HepG2 (cell line): ENCODE results near the gene METTL6. TPM values are rescaled to one million over a fixed set of nuclear protein-coding genes. Genes with fewer than 3 reads are reported as not detected.

Experiments used
- ATAC-seq: fragments of 200-7000 bp; cut with Tn5 transposase; 3 replicates; pipeline ENCODE4 v1.9.1; 2020; ENCODE audit warnings: mild to moderate bottlenecking, moderate library complexity
- BruUV-seq: library from RNA; stranded (reverse); fragments of 400-500 nt; replicated peaks from 2 replicates; lab custom pipeline; 2021; lab: Mats Ljungman, UMichigan
- CTCF ChIA-PET: fragments of 300-600 bp; formaldehyde crosslinking; extraction: SDS; loops from one replicate; lab custom pipeline; 2021; ENCODE audit warnings: low total read pairs, inconsistent platforms, low intra/inter-chr PET ratio; lab: Yijun Ruan, JAX
- POLR2A ChIA-PET: fragments of 350-600 bp; sonication (Branson Sonifier 250); formaldehyde crosslinking; loops from one replicate; lab custom pipeline; 2020; ENCODE audit warnings: antibody characterized with exemption, inconsistent platforms; lab: Yijun Ruan, JAX
- DNase-seq: peaks from one replicate; pipeline ENCODE4 v3.0.0-alpha.2; 2015; ENCODE audit warnings: low spot score
- FAIRE-seq: peaks from 3 replicates; lab custom pipeline; 2011; peaks lifted over from hg19 to GRCh38; lab: Jason Lieb, UNC
- H2AFZ ChIP-seq: one replicate; pipeline ENCODE4 v1.6.1; 2011; ENCODE audit warnings: low read length, inconsistent platforms
- H3K27ac ChIP-seq: fragments of 300-600 bp; 3 replicates; pipeline ENCODE4 v1.8.0; 2011; ENCODE audit warnings: mixed run types, mild to moderate bottlenecking, mixed read lengths, low read length, inconsistent platforms; ENCODE audit not compliant: insufficient read depth; ENCODE audit errors: extremely low read length
- H3K27me3 ChIP-seq, 2 experiments: fragments of 200-600 bp in 1 of 2; 2 replicates in 1 of 2; 3 replicates in 1 of 2; pipeline versions ENCODE4 v1.6.0 to v1.8.0; 2011; ENCODE audit warnings: low read length in 2 of 2, mild to moderate bottlenecking in 2 of 2, moderate library complexity in 2 of 2, inconsistent platforms in 1 of 2; ENCODE audit not compliant: insufficient read depth in 2 of 2, control insufficient read depth in 1 of 2
- H3K36me3 ChIP-seq, 2 experiments: fragments of 200-600 bp in 1 of 2; replicated peaks in 1 of 2; 2 replicates in 1 of 2; 3 replicates in 1 of 2; pipeline versions ENCODE4 v1.5.1 to v1.8.0; 2011; ENCODE audit warnings: low read length in 2 of 2, inconsistent platforms in 1 of 2; ENCODE audit not compliant: insufficient read depth in 2 of 2, control insufficient read depth in 1 of 2
- H3K4me1 ChIP-seq: 2 replicates; pipeline ENCODE4 v1.5.1; 2012; ENCODE audit warnings: low read length, inconsistent platforms; ENCODE audit not compliant: insufficient read depth
- H3K4me2 ChIP-seq: 2 replicates; pipeline ENCODE4 v1.6.0; 2011; ENCODE audit warnings: low read depth, low read length, inconsistent platforms
- H3K4me3 ChIP-seq, 3 experiments: fragments of 200-600 bp in 1 of 3; sonication (generic), shearing (Covaris generic) in 1 of 3; replicated peaks in 1 of 3; 2 replicates each; pipeline ENCODE4 v1.5.1; 2011 to 2016; ENCODE audit warnings: low read length in 3 of 3, inconsistent platforms in 2 of 3, low read depth in 2 of 3, mild to moderate bottlenecking in 2 of 3, control low read depth in 1 of 3, mixed read lengths in 1 of 3; ENCODE audit not compliant: insufficient read depth in 1 of 3
- H3K79me2 ChIP-seq: one replicate; pipeline ENCODE4 v1.6.1; 2011; ENCODE audit warnings: low read length, inconsistent platforms; ENCODE audit not compliant: insufficient read depth
- H3K9ac ChIP-seq: 2 replicates; pipeline ENCODE4 v1.6.0; 2011; ENCODE audit warnings: mild to moderate bottlenecking, low read depth, low read length, inconsistent platforms; ENCODE audit not compliant: insufficient read depth
- H3K9me3 ChIP-seq: 2 replicates; pipeline ENCODE4 v1.5.1; 2012; ENCODE audit warnings: mild to moderate bottlenecking, low read length
- H4K20me1 ChIP-seq: 2 replicates; pipeline ENCODE4 v1.6.0; 2011; ENCODE audit warnings: inconsistent platforms, mild to moderate bottlenecking, low read length, moderate library complexity; ENCODE audit not compliant: insufficient read depth
- FOXK1 ChIP-seq: sonication (generic); formaldehyde crosslinking; IDR thresholded peaks from 2 replicates; pipeline ENCODE4 v1.4.0; 2020; ENCODE audit warnings: low read depth, missing genetic modification reagents, borderline replicate concordance
- LRRFIP1 ChIP-seq: sonication (generic); formaldehyde crosslinking; conservative IDR thresholded peaks from 2 replicates; pipeline ENCODE4 v1.4.0; 2020; ENCODE audit warnings: missing genetic modification reagents
- MED1 ChIP-seq: sonication (generic); formaldehyde crosslinking; IDR thresholded peaks from 2 replicates; pipeline ENCODE4 v1.4.0; 2020; ENCODE audit warnings: missing genetic modification reagents
- RELA ChIP-seq: sonication (generic); formaldehyde crosslinking; IDR thresholded peaks from 2 replicates; pipeline ENCODE4 v1.4.0; 2020; ENCODE audit warnings: missing genetic modification reagents
- ZBTB44 ChIP-seq: sonication (generic); formaldehyde crosslinking; IDR thresholded peaks from 2 replicates; pipeline ENCODE4 v1.4.0; 2020; ENCODE audit warnings: missing genetic modification reagents
- ZFP37 ChIP-seq: sonication (generic); formaldehyde crosslinking; IDR thresholded peaks from 2 replicates; pipeline ENCODE4 v1.4.0; 2020; ENCODE audit warnings: missing genetic modification reagents, borderline replicate concordance
- ZNF543 ChIP-seq: sonication (generic); formaldehyde crosslinking; IDR thresholded peaks from 2 replicates; pipeline ENCODE4 v1.4.0; 2020; ENCODE audit warnings: mild to moderate bottlenecking, missing genetic modification reagents
- ZNF737 ChIP-seq: sonication (generic); formaldehyde crosslinking; IDR thresholded peaks from 2 replicates; pipeline ENCODE4 v1.5.0; 2020; ENCODE audit warnings: missing genetic modification reagents, mild to moderate bottlenecking, borderline replicate concordance
- WGBS: methylation state at CpG from one replicate; pipeline ENCODE4 v1.1.6; 2017; ENCODE audit warnings: low lambda C conversion rate; 5-methylcytosine and 5-hydroxymethylcytosine counted together
- in situ Hi-C: cut with HindIII; loops from 2 replicates; pipeline ENCODE4 v1.10.0; 2017; ENCODE audit warnings: low pct_unique_long_range_greater_than_20kb; ENCODE audit not compliant: extremely low pct_ligation_motif_present
- intact Hi-C: fragments of 100-400 bp; cut with micrococcal nuclease; formaldehyde crosslinking; loops from one replicate; pipeline ENCODE4 v1.10.0; 2022; ENCODE audit not compliant: unreplicated experiment
- polyA plus RNA-seq, 8 experiments: library from polyadenylated mRNA; depleted of rRNA in 3 of 8; stranded (reverse) in 7 of 8; unstranded in 1 of 8; fragments of >200 nt; fragmentation: Illumina TruSeq in 4 of 8; extraction: Trizol in 4 of 8; gene quantifications; 2 replicates each; pipeline versions ENCODE4 v1.2.1 to v1.2.3, GENCODE V29; 2011 to 2016; ENCODE audit warnings: low read depth in 4 of 8, missing spikeins in 1 of 8, mixed read lengths in 1 of 8; ENCODE audit not compliant: insufficient read depth in 1 of 8
- total RNA-seq, 5 experiments: library from RNA; depleted of rRNA; stranded (reverse); fragments of >200 nt; fragmentation: Illumina TruSeq; extraction: Trizol; gene quantifications; 2 replicates each; pipeline ENCODE4 v1.2.3, GENCODE V29; 2016; ENCODE audit warnings: low read depth in 1 of 5

METTL6 gene
- total and polyA plus RNA-seq, 2 of the 13 experiments (the other 11 are each of a cell fraction or from before 2014, with no cell fraction given) = 17.2 to 29.4 TPM

GRCh38 chr3:15440891-15441290, 13.5 kb upstream of the METTL6 start:
- DNase-seq = no peak
- H3K4me2 ChIP-seq = no peak overlapping the region
- peaks cover 13 to 60% of the 10 kb centered on the region in 2 experiments for H3K36me3 ChIP-seq
- no peaks in the 10 kb centered on the region for H3K79me2 ChIP-seq
- no peaks in the 10 kb centered on the region for H3K9me3 ChIP-seq
- TF ChIP-seq ZNF543 (CRISPR knock-in tag) (no peak), ZFP37 (CRISPR knock-in tag) (no peak), FOXK1 (CRISPR knock-in tag) (no peak)
- TF ChIP-seq, all 625 proteins: peak for 0
- no peak for ATAC-seq
- Histone ChIP-seq H3K4me1 (no peaks in the 10 kb centered on the region), H4K20me1 (no peaks in the 10 kb centered on the region; the same call in 1 of the 2 replicates), H3K4me3 (no peak overlapping the region), H2AFZ (no peak overlapping the region), H3K27ac (no peak overlapping the region), H3K27me3 (no peaks in the 10 kb centered on the region), H3K9ac (no peak overlapping the region)
- 100% methylated on average over 4 of the region's 4 CpGs for WGBS
- no peak for FAIRE-seq
- ChIA-PET POLR2A (interaction anchor here (0.7 kb wide), 1 partner anchor 15 kb away, joined by 4 read pairs; no protein-coding TSS in a partner anchor), CTCF (no interaction called here)
- intact Hi-C loops (no loop called here), in situ Hi-C loops (no loop called here)
- BruUV-seq = no TSS peak

- H3K4me3 ChIP-seq = no peak overlapping the region
- no peak overlapping the region for H3K27ac ChIP-seq
- H3K27me3 ChIP-seq = no peaks in the 10 kb centered on the region
- H3K9ac ChIP-seq = no peak overlapping the region
- TF ChIP-seq ZBTB44 (CRISPR knock-in tag) = no peak
- no peak for TF ChIP-seq LRRFIP1 (CRISPR knock-in tag)
- no peak for TF ChIP-seq ZNF737 (CRISPR knock-in tag)
- no peak for TF ChIP-seq RELA (CRISPR knock-in tag)
- no peak for TF ChIP-seq MED1
- TF ChIP-seq, all 625 proteins: peak for 0
- Histone ChIP-seq H4K20me1 (no peaks in the 10 kb centered on the region; the same call in 1 of the 2 replicates), H3K4me2 (no peak overlapping the region), H3K9me3 (no peaks in the 10 kb centered on the region), H3K36me3 (peaks cover 20 to 74% of the 10 kb centered on the region in 2 experiments), H2AFZ (no peak overlapping the region), H3K79me2 (no peaks in the 10 kb centered on the region), H3K4me1 (no peaks in the 10 kb centered on the region)
- CTCF ChIA-PET = no interaction called here
- POLR2A ChIA-PET = no interaction called here
- FAIRE-seq (no peak), ATAC-seq (no peak), DNase-seq (no peak)
- BruUV-seq = no TSS peak
- intact Hi-C loops (no loop called here), in situ Hi-C loops (no loop called here)
These were observed 12.1 kb upstream of the METTL6 start for GRCh38 chr3:15439476-15439875.
